ENCODE data around the gene PLA2G6. TPM values are rescaled to one million over a fixed set of nuclear protein-coding genes. Genes with fewer than 3 reads are reported as not detected.

PLA2G6 gene
- total and polyA plus RNA-seq, 2 experiments from 2014 or later: 28.2 to 30.2 TPM

- WGBS (ENCODE audit: low lambda C conversion rate, missing lambda C conversion rate): 100% methylated on average over 4 of the region's 4 CpGs
- H3K9me3 ChIP-seq (ENCODE audit: low read depth): no peaks in the 10 kb centered on the region
- H2AFZ ChIP-seq: no peak overlapping the region
- H3K79me2 ChIP-seq: peaks cover 14% of the 10 kb centered on the region
- DNase-seq (ENCODE audit: low spot score): no peak
- peaks cover 24% of the 10 kb centered on the region for H3K4me1 ChIP-seq (ENCODE audit: insufficient read depth)
- no peak overlapping the region for H3K4me3 ChIP-seq
- no peak overlapping the region for H3K4me2 ChIP-seq
- H3K36me3 ChIP-seq (replicated peaks; ENCODE audit: insufficient read depth, low read depth): no peaks in the 10 kb centered on the region
- H4K20me1 ChIP-seq (ENCODE audit: insufficient read depth, poor library complexity, severe bottlenecking): no peaks in the 10 kb centered on the region
- peak overlapping the region; percentile 65 for H3K27ac ChIP-seq
- TF ChIP-seq EZH2 (IDR thresholded peaks at IDR 0.05; ENCODE audit: borderline replicate concordance) (no peak), CTCF (IDR thresholded peaks at IDR 0.05; ENCODE audit: poor library complexity) (no peak), EZH2phosphoT487 (IDR thresholded peaks at IDR 0.05; ENCODE audit: low read depth, severe bottlenecking, unreplicated experiment) (no peak)
- no peaks in the 10 kb centered on the region for H3K9me2 ChIP-seq (replicated peaks; ENCODE audit: insufficient read depth)
- no peaks in the 10 kb centered on the region for H3K27me3 ChIP-seq
These were observed 4.6 kb downstream of the PLA2G6 start for GRCh38 chr22:38177044-38177443.

GRCh38 chr22:38176170-38176741 is 5.4 kb downstream of the PLA2G6 start:
- TF ChIP-seq EZH2 (IDR thresholded peaks at IDR 0.05; ENCODE audit: borderline replicate concordance) (no peak), CTCF (IDR thresholded peaks at IDR 0.05; ENCODE audit: poor library complexity) (no peak), EZH2phosphoT487 (IDR thresholded peaks at IDR 0.05; ENCODE audit: low read depth, severe bottlenecking, unreplicated experiment) (no peak)
- H3K4me2 ChIP-seq: no peak overlapping the region
- no peaks in the 10 kb centered on the region for H3K9me2 ChIP-seq (replicated peaks; ENCODE audit: insufficient read depth)
- peaks cover 22% of the 10 kb centered on the region for H3K4me1 ChIP-seq (ENCODE audit: insufficient read depth)
- no peak overlapping the region for H2AFZ ChIP-seq
- H3K4me3 ChIP-seq: no peak overlapping the region
- no peaks in the 10 kb centered on the region for H3K36me3 ChIP-seq (replicated peaks; ENCODE audit: insufficient read depth, low read depth)
- no peaks in the 10 kb centered on the region for H4K20me1 ChIP-seq (ENCODE audit: insufficient read depth, poor library complexity, severe bottlenecking)
- no peaks in the 10 kb centered on the region for H3K9me3 ChIP-seq (ENCODE audit: low read depth)
- peak overlapping the region; percentile 55 for H3K27ac ChIP-seq
- DNase-seq (ENCODE audit: low spot score): peak; percentile 62
- 75% methylated on average over 13 of the region's 14 CpGs for WGBS (ENCODE audit: low lambda C conversion rate, missing lambda C conversion rate)
- no peaks in the 10 kb centered on the region for H3K27me3 ChIP-seq
- H3K79me2 ChIP-seq: peaks cover 14% of the 10 kb centered on the region

- H3K9me3 ChIP-seq (ENCODE audit: low read depth): no peaks in the 10 kb centered on the region
- no peak overlapping the region for H3K4me3 ChIP-seq
- H3K4me1 ChIP-seq (ENCODE audit: insufficient read depth): peaks cover 15% of the 10 kb centered on the region
- WGBS (ENCODE audit: low lambda C conversion rate, missing lambda C conversion rate): 98% methylated on average over 17 of the region's 17 CpGs
- no peak for TF ChIP-seq EZH2phosphoT487 (IDR thresholded peaks at IDR 0.05; ENCODE audit: low read depth, severe bottlenecking, unreplicated experiment)
- no peak for TF ChIP-seq CTCF (IDR thresholded peaks at IDR 0.05; ENCODE audit: poor library complexity)
- no peak for TF ChIP-seq EZH2 (IDR thresholded peaks at IDR 0.05; ENCODE audit: borderline replicate concordance)
- no peaks in the 10 kb centered on the region for H3K9me2 ChIP-seq (replicated peaks; ENCODE audit: insufficient read depth)
- no peak for DNase-seq (ENCODE audit: low spot score)
- H2AFZ ChIP-seq: no peak overlapping the region
- no peaks in the 10 kb centered on the region for H3K36me3 ChIP-seq (replicated peaks; ENCODE audit: insufficient read depth, low read depth)
- H3K4me2 ChIP-seq: no peak overlapping the region
- peak overlapping the region; percentile 45 for H3K27ac ChIP-seq
- H3K79me2 ChIP-seq: peaks cover 14% of the 10 kb centered on the region
- H4K20me1 ChIP-seq (ENCODE audit: insufficient read depth, poor library complexity, severe bottlenecking): no peaks in the 10 kb centered on the region
- H3K27me3 ChIP-seq: no peaks in the 10 kb centered on the region
These were observed 6.2 kb downstream of the PLA2G6 start for GRCh38 chr22:38175206-38176118.

Data from hepatocyte (in vitro differentiated cells).